Keratinocyte (primary cell): ENCODE data around the gene NAALADL2.

Source experiments
- CTCF ChIP-seq, 3 experiments: IDR thresholded peaks in 1 of 3; conservative IDR thresholded peaks in 1 of 3; optimal IDR thresholded peaks in 1 of 3; 2 replicates in 2 of 3; 3 replicates in 1 of 3; pipeline versions ENCODE3 to v1.5.1; 2011; ENCODE audit warnings: low read length in 3 of 3, mild to moderate bottlenecking in 3 of 3, moderate library complexity in 2 of 3, control low read depth in 1 of 3, inconsistent platforms in 1 of 3; ENCODE audit not compliant: insufficient read depth in 2 of 3; ENCODE audit errors: extremely low read depth in 1 of 3
- EZH2 ChIP-seq: IDR thresholded peaks from one replicate; pipeline ENCODE4 v1.6.1; 2012; ENCODE audit warnings: inconsistent platforms, mild to moderate bottlenecking, low read length, moderate library complexity

- TF ChIP-seq CTCF (optimal IDR thresholded peaks at IDR 0.05 in 1 of 3, IDR thresholded peaks at IDR 0.05 in 1 of 3, conservative IDR thresholded peaks at IDR 0.05 in 1 of 3; ENCODE audit: extremely low read depth in 1 of 3, insufficient read depth in 2 of 3, low read length in 3 of 3) (no peak), EZH2 (no peak)
Measured at GRCh38 chr3:175107995-175108394, 248.9 kb downstream of the NAALADL2 start.
